GM18951 (cell line): ENCODE results near the gene FBLL1.
"Not testable (repeated sequence)": the region's sequence is repeated elsewhere in the genome, so short reads cannot be mapped to it uniquely, and the experiment has no call there.

ENCODE experiments used
- POLR2A ChIP-seq: IDR thresholded peaks from 4 replicates; pipeline ENCODE4 v1.6.1; 2011; ENCODE audit warnings: mild to moderate bottlenecking; ENCODE audit not compliant: insufficient read length, insufficient read depth; ENCODE audit errors: extremely low read depth
- in situ Hi-C: fragments of 300-500 bp; cut with MboI; formaldehyde crosslinking; loops from one replicate; pipeline ENCODE4 v1.12.0; 2022; ENCODE audit warnings: low sequenced_read_pairs, mixed read lengths, inconsistent platforms; ENCODE audit not compliant: unreplicated experiment

FBLL1 gene

DNA sequence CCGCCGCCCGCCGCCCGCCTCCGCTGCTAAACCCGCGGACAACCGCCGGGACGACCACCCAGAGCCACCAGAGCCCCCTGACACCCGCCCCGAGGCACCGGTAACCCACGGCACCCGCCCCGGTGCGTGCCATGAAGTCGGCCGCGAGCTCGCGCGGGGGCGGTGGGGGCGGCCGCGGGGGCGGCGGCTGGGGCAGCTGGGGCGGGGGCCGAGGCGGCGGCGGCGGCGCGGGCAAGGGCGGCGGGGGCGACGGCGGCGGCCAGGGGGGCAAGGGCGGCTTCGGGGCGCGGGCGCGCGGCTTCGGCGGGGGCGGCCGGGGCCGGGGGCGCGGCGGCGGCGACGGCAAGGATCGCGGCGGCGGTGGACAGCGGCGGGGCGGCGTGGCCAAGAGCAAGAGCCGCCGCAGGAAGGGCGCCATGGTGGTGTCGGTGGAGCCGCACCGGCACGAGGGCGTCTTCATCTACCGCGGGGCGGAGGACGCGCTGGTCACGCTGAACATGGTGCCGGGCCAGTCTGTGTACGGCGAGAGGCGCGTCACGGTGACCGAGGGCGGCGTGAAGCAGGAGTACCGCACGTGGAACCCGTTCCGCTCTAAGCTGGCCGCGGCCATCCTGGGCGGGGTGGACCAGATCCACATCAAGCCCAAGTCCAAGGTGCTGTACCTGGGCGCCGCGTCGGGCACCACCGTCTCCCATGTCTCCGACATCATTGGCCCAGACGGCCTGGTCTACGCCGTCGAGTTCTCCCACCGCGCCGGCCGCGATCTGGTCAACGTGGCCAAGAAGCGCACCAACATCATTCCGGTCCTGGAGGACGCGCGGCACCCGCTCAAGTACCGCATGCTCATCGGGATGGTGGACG is 499 bp downstream of the FBLL1 start:
- TF ChIP-seq POLR2A = no peak
- in situ Hi-C loops = no loop called here

DNA sequence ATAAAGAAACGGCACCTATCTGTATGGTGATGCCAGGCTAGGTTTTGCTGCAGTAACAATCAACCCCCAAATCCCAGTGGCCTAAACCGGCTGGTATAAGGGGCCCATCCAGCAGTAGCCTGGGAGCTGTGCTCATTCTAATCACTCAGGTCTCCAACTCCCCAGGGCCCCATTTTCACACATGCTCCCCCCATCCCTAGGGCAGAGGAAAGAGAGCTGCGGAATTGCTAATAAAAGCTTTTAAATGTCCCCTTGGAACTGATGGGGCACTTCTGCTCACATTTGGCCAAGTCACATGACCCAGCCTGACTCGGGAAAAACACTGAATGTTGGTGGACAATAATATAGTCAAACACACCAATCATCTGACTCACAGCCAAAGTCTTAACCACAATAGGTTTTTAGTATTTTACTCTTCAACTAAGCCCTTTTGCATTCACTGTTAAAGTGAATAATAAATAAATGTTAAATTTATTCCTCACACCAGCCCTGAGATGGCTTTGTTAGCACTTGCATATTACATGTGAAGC is 1.6 kb downstream of the FBLL1 start:
- in situ Hi-C loops = no loop called here
- TF ChIP-seq POLR2A = no peak

DNA sequence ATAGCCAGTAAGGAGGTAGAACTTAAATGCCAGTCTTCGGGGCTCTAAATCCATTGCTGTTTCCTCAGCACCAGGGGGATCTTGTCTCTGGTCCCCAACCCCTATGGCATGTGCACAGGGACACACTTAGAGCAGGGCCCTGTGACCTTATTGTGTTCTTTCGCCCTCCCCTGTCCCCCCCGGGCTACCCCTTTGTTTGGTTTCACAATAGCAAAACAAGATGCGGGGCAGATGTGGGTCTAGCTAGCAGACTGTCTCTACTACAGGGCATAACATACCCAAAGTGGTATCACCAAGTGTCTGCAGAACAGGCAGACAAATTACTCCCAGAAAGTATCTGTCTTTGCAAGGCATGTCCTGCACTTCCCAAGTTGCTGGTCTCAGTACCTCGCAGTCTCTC is 2.1 kb downstream of the FBLL1 start:
- no peak for TF ChIP-seq POLR2A
- in situ Hi-C loops = no loop called here

DNA sequence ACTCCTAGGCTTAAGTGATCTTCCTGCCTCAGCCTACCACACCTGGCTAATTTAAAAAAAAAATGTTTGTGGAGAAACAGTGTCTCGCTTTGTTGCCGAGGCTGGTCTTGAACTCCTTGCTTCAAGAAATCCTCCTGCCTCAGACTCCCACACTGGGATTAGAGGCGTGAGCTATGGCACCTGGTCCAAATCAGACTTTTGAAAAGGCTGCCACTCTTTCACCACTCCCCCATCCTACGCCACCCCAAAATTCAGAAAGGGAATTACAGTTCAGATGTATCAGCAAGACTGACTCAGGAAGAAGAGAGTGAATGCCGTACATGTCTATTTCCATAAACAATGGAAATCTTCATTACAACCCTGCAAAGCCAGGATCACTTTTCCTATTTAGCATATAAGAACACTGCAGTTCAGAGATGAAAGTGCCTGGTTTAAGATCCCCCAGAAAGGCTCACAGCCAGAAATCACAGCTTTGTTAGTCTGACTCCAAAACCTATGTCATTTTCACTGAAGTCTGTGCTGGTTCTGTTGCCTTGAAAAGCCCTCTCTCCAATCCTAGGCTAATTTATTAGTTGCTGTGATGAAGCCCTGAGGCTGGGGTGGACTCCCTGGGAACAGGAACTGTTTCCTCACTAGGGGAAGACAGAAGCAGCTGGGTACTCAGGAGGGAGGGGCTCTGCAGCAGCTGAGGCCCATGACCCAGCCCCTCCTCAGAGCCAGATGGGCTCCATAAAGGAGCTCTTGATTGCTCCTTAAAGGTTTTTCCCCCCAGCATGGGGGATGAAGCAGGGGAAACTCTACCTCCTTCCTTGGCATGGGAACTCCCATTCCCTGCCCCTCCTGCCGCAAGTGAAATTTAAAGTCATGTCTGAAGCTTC is 3.1 kb downstream of the FBLL1 start:
- TF ChIP-seq POLR2A = no peak
- in situ Hi-C loops = no loop called here

DNA sequence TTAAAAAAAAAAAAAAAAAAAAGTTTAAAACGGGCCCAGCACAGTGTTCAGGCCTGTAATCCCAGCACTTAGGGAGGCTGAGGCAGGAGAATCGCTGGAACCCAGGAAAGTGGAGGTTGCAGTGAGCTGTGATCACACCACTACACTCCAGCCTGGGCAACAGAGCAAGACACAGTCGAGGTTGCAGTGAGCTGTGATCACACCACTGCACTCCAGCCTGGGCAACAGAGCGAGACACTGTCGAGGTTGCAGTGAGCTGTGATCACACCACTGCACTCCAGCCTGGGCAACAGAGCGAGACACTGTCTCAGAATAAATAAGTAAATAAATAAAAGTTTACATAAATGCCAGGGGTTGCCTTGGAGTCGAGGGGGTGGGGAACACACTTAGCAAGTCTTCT is 5.2 kb downstream of the FBLL1 start:
- in situ Hi-C loops = not testable (repeated sequence)

DNA sequence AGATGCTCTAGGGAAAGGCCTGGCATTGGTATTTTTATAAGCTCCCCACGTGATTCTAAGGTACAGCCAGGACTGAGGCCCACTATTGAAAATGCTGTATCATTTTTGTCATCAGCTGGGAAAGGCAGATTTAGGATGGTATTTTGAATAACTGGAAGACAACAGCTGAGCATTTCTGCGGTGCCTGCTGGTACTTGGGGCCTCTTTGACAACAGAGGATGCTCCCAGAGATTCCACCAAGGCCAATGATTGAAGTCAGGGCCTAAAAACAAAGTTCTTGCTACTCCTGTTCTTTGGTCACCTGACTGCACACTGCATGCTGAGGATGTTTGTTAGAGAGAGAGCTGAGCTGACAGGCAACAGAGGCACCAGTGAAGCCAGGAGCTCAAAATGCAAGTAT is 8.1 kb downstream of the FBLL1 start:
- no peak for TF ChIP-seq POLR2A
- in situ Hi-C loops = no loop called here

DNA sequence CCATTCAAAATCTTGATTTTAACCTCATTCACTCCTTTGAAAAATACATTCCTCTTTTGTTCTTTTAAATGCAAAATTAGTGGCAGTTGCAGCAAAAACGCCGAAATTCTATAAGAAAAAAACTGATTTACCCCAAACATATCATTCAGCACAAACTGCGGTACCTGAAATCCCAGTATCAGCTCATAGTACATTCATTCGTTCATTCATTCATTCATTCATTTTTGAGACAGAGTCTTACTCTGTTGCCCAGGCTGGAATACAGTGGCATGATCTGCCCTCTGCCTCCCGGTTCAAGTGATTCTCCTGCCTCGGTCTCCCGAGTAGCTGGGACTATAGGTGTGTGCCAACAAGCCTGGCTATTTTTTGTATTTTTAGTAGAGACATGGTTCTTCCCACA is 20.4 kb downstream of the FBLL1 start:
- in situ Hi-C loops = no loop called here
- no peak for TF ChIP-seq POLR2A

DNA sequence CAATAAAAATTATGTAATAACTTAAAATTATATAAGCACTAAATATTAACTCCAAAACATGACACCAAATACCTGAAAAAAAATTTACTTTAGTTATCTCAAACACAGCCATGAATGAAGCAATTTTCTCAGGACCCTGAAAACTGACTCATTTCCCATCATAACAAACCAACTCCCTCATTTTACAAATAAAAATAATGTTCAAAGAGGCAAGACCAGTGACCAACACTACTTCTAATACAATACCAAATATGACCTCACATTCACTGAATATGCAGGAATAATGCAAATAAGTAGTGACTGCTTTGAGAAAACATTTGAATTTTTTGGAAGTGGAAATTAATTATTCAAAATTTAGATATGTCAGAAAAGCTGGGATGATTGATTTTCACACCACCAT is 21.6 kb downstream of the FBLL1 start:
- TF ChIP-seq POLR2A = no peak
- in situ Hi-C loops = no loop called here

DNA sequence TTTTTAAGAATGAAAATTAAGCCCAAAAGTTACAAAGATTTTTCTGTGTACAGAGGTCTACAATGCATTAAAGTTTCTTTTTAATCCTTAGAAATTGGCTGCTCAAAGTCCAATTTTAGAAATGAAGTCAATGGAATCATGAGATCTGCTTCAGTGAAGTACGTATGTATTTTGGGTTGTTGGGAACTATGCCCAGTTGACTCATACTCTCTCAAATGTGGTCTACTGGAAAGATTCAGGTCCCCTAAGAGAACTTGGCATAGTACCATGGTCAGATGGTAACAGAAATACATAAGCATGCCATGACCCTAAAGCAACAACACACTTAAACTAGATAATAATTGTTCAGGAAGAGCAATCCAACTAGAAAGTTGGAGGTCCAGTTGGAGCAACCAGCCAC is 23.0 kb downstream of the FBLL1 start:
- TF ChIP-seq POLR2A = no peak
- in situ Hi-C loops = no loop called here

DNA sequence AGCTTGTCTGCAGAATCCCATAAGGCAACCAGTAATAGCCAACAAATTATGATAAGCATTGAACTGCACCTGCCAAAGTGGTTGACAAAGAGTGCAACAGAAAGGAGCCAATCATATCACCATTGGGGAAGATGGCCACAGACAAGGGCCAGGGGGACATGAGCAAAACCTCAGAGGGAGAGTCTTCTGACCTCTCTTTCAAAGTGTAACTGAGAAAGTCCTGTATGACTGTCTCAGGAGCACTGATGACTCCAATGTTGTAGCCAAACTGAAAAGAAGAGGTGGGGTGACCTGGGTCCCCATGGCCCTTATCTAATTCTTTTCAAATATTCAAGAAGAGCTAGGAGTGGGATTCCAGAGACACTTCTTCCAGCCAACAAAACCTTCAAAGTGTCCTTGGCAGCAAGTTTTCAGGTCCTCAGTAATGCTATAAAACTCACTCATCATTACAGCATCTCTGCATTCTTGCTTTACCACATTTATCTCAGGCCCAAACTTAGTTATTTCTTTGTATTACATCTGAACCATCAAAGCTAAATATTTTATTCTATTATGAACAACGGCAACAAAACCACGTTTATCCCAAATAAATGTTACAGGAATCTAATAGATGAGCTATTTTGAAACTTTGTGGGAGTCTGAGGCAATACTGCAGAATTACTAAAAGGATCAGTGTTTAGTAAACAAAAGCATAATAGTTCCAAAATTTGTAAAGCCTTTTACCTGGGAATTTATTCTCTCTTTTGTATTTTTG is 24.4 kb downstream of the FBLL1 start:
- in situ Hi-C loops = no loop called here
- no peak for TF ChIP-seq POLR2A

DNA sequence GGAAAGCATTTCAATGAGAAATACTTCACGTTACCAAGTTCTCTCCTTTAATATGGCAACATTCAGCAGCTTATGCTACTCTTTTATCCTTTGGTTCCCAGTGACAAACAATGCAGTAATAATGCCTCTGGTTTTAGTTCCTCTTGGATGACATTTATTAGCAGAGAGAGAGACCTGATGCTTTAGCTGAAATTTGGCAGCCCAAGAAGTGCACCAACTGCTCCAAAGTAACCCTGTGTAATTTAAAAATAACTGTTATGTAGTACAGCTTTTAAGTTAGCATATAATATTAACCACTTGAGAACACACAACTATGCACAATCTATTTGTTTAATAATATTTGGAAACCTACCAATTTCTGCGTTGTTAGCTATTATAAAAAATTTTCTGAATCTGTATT is 28.3 kb downstream of the FBLL1 start:
- TF ChIP-seq POLR2A = no peak
- in situ Hi-C loops = no loop called here

DNA sequence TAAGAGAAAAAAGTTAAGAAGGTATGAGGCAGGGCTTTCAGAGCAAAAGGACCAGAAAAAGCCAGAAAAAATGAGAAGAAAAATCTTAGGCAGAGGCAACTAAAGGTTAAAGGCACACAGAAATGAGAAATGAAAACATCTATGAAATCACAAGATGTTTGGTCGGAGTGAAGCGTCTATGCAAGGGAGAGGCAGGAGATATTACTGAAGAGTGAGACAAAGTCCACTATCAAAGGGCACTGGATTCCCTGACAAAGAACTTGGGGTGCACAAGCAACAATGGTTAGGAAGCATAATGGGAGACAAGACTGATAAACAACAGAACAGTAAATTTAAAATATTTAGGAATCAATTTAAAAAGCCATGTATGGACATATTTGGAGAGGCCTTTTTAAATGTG is 33.2 kb downstream of the FBLL1 start:
- no peak for TF ChIP-seq POLR2A
- in situ Hi-C loops = no loop called here

DNA sequence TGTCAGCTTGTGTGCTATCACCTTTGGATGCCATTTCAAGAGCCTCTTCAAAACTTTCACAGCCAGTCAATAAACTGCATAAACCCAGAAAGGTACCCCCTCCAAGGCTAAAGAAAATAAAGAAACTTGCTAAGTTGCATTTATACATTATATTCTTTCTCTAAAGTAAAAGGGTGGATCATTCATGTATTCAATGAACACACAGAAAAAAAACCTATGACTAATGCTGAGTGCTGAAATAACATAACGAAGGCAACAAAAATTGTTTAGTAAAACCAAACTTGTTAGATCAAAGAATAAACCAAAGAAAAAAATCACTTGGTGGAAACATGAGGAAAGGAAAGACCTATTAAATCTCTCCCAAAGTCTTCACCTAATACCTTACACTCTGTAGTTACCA is 34.9 kb downstream of the FBLL1 start:
- TF ChIP-seq POLR2A = no peak
- in situ Hi-C loops = no loop called here

DNA sequence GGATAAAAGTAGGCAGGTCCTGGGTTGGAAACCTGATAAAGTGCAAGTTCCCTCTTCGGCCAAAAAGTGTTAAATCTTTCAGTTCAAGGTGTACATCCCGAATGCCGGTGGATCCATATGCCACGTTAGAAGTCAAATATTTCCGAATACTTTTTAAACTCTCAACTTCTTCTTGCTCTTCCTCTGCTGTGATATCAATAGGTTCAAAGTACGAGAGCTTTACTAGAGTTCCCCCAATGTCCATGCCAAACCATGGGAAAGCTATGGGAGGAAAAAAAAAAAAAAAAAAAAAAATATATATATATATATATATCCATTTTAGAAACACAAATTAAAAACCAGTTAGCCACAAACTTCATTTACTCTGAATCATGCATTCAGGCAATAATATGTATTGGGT is 39.6 kb downstream of the FBLL1 start:
- no peak for TF ChIP-seq POLR2A
- in situ Hi-C loops = no loop called here
